Epithelial cell of proximal tubule (primary cell): Measurements from ENCODE around the gene SH3D19. TPM values are rescaled to one million over a fixed set of nuclear protein-coding genes. Genes with fewer than 3 reads are reported as not detected.

ENCODE experiments used
- DNase-seq: peaks from one replicate; pipeline ENCODE4 v3.0.0-alpha.2; 2011; ENCODE audit warnings: low read depth
- H3K4me3 ChIP-seq: 2 replicates; pipeline ENCODE4 v1.5.1; 2011; ENCODE audit warnings: low read depth, mild to moderate bottlenecking, low read length
- total RNA-seq: library from RNA; depleted of rRNA; stranded (reverse); fragments of >200 nt; gene quantifications from 2 replicates; pipeline ENCODE4 v1.2.3, GENCODE V29; 2015
- TF ChIP-seq, protein P1 (sequence below): conservative IDR thresholded peaks from 2 replicates; pipeline ENCODE4 v1.5.1; 2012; ENCODE audit warnings: low read depth, mild to moderate bottlenecking, low read length

The SH3D19 gene
- total RNA-seq, 1 donor from 2014 or later = 14.8 TPM

DNA sequence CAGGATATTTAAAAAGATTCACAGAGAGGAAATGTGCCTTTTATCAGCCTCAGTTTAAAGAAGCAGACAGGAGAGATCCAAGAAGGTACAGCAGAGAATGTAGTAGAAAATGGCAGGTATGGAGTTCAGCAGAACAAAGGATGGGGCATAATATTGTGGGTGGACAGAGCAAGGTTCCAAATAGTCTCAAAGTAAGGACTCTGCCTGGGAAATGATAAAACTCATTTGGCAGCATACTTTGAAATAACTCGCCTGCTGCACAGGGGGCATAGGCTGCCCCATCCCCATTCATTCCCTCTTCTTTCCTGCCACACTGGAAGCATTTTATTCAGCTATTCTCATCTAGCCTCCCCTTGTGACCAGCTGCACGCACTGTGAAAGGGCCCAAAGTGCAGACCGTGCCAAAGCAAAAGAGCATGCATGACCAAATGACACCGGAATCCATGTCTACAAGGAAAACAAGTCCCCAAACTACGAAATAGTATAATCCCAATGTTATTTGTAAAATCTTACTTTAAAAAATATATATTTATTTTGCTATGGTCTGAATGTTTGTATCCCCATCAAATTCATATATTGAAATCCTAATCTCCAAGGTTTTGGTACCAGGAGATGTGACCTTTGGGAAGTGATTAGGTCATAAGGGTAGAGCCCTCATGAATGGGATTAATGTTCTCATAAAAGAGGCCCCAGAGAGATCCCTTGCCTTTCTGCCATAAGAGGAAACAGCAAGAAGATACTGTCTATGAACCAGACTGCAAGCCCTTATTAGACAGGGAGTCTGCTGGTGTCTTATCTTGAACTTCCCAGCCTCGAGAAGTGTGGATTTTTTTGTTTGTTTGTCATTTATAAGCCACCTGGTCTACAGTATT, 125.8 kb downstream of the SH3D19 start:
- no peak overlapping the region for H3K4me3 ChIP-seq
- TF ChIP-seq, protein P1, sequence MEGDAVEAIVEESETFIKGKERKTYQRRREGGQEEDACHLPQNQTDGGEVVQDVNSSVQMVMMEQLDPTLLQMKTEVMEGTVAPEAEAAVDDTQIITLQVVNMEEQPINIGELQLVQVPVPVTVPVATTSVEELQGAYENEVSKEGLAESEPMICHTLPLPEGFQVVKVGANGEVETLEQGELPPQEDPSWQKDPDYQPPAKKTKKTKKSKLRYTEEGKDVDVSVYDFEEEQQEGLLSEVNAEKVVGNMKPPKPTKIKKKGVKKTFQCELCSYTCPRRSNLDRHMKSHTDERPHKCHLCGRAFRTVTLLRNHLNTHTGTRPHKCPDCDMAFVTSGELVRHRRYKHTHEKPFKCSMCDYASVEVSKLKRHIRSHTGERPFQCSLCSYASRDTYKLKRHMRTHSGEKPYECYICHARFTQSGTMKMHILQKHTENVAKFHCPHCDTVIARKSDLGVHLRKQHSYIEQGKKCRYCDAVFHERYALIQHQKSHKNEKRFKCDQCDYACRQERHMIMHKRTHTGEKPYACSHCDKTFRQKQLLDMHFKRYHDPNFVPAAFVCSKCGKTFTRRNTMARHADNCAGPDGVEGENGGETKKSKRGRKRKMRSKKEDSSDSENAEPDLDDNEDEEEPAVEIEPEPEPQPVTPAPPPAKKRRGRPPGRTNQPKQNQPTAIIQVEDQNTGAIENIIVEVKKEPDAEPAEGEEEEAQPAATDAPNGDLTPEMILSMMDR = no peak
- no peak for DNase-seq

- no peak for DNase-seq
- H3K4me3 ChIP-seq = no peak overlapping the region
- TF ChIP-seq, protein P1 = no peak
Measured at GRCh38 chr4:151198748-151199147, 126.7 kb downstream of the SH3D19 start.

DNA sequence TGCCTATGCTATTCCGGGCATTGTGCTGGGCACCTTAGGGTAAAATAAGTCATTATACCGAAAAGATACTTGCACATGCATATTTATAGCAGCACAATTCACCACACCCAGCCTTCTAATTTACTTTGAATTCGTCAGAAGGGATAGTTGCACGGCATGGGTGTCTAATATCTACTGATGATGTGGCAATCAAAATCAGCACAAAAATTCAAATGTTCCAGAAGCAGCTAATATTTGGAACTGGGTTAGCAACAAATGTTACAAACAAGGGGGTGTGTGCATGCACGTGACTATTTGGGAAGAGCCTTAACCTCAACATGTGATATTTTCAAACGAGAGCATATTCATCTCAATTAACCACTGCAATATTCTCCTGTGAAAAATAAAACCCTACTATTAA, 128.2 kb downstream of the SH3D19 start:
- TF ChIP-seq, protein P1 = no peak
- no peak overlapping the region for H3K4me3 ChIP-seq
- DNase-seq = no peak

DNA sequence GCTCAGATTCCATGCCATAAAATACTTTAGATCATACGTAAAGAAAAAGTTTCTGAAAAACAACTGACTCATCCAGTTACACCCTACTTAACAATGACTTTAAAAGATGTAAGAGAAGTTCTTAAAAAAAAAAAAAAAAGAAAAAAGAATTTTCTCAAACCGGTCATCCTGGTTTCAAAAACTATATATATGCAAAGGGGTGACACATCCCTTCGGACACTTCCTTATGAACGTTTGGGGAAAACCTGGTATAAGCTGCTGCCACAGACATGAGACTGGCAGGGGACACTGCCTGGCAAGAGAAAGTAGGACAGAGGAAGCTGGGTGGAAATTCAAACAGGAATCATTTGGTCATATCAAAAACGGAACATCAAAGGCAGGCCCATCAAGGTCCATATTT, 129.6 kb downstream of the SH3D19 start:
- TF ChIP-seq, protein P1 = no peak

DNA sequence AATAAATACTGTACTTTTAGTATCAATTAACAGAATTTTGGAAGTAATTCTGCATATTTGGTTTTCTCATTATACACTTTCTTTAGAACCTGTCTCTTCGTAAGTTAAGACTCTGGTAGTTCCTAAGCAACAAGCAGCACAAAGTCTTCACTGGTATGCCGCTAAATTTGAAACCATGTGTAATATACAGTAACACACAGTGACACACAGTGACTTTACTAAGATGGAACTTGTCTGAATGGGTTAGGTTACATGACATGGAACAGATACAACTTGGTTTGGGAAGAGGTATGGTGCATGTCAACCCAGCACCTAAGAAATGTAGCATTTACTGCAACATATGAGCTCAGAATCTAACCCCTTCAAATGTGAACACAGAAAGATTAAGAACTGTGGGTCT, 132.0 kb downstream of the SH3D19 start:
- DNase-seq = no peak
- TF ChIP-seq, protein P1 = no peak
- H3K4me3 ChIP-seq = no peak overlapping the region

More for the DNA sequence above, 129.6 kb downstream of the SH3D19 start:
- no peak overlapping the region for H3K4me3 ChIP-seq
- no peak for DNase-seq

GRCh38 chr4:151192556-151193235, 132.7 kb downstream of the SH3D19 start:
- H3K4me3 ChIP-seq = no peak overlapping the region
- TF ChIP-seq, protein P1 = no peak
- no peak for DNase-seq
